GM23248 (cell line): ENCODE results near the gene TBKBP1.

Source experiments
- EZH2 ChIP-seq: fragments of 200-600 bp; sonication (generic); IDR thresholded peaks from 2 replicates; pipeline ENCODE4 v1.6.1; 2018; ENCODE audit warnings: antibody characterized with exemption, mild to moderate bottlenecking; ENCODE audit not compliant: insufficient read depth, poor library complexity, severe bottlenecking
- EZH2phosphoT487 ChIP-seq: fragments of 200-600 bp; sonication (generic); IDR thresholded peaks from 2 replicates; pipeline ENCODE4 v1.6.1; 2018; ENCODE audit warnings: antibody characterized with exemption, moderate library complexity, mild to moderate bottlenecking, low read depth; ENCODE audit not compliant: insufficient read depth

GRCh38 chr17:47652570-47652969 is 41.4 kb upstream of the TBKBP1 start:
- no peak for TF ChIP-seq EZH2phosphoT487
- TF ChIP-seq EZH2, result no peak
